ENCODE results near the gene UBE2J2.

- no peak for TF ChIP-seq ELF4 (IDR thresholded peaks at IDR 0.05)
- TF ChIP-seq PKNOX1 (IDR thresholded peaks at IDR 0.05) = no peak
- no peak for TF ChIP-seq FOXK2 (IDR thresholded peaks at IDR 0.05)
- no peak for TF ChIP-seq FOXA1 (IDR thresholded peaks at IDR 0.05)
- no peak for TF ChIP-seq SP1 (IDR thresholded peaks at IDR 0.05)
- no peak for TF ChIP-seq LEF1 (IDR thresholded peaks at IDR 0.05; ENCODE audit: borderline replicate concordance)
- no peak for TF ChIP-seq SUZ12 (IDR thresholded peaks at IDR 0.05)
- TF ChIP-seq CTBP1 (IDR thresholded peaks at IDR 0.05; ENCODE audit: borderline replicate concordance) = no peak
- TF ChIP-seq NFRKB (IDR thresholded peaks at IDR 0.05) = no peak
- no peak for TF ChIP-seq ZNF384 (IDR thresholded peaks at IDR 0.05)
- TF ChIP-seq ARNT (IDR thresholded peaks at IDR 0.05) = no peak
- no peak for TF ChIP-seq TARDBP (IDR thresholded peaks at IDR 0.05)
- no peak for TF ChIP-seq FOXM1 (IDR thresholded peaks at IDR 0.05; ENCODE audit: borderline replicate concordance)
- no peak for TF ChIP-seq HDGF (IDR thresholded peaks at IDR 0.05; ENCODE audit: borderline replicate concordance)
These were observed 33.3 kb downstream of the UBE2J2 start for GRCh38 chr1:1240348-1240732.

Data from HEK293T (cell line).